ENCODE measurements around the gene MPP3. TPM values are rescaled to one million over a fixed set of nuclear protein-coding genes. Genes with fewer than 3 reads are reported as not detected.
A peak's percentile ranks its signal among the peaks of the same experiment; 100 is the strongest.

The MPP3 gene
- total RNA-seq, 1 donor from 2014 or later = 35.2 TPM

DNA sequence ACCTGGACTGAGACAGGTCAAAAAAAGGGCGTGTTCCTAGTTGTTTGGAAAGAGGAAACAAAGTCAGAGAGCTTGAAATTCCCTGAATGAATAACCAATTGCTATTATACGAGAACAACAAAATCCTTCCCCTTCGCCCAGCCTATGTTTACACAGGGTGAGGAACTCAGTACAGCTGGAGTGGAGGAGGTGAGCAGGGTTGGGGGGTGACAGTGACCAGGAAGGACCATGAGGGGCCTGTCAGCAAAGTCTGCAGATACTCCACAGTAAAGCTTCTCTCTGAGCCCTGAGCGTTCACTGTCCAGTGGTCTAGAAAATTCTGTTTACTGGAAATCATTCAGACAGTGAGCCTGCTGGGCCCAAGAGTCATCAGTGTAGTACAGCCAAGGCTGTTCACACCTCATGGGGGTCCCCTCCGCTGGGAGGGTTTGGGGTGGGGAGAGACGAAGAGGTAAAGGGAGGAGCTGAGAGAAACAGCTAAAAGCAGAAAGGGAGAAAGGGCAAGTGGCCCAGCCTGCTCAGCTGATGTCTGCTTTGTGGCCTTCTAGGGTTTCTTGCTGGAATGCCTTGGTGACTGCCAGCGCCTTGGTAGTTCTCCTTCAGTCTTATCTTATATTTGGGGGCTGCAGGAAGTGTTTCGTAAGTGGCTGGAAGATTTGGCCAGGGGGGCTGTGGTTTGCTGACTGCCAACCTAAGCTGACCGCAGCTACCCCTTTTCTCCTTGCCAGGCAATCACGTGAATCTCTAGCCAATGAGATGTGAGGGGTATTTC, 59.9 kb downstream of the MPP3 start:
- Histone ChIP-seq H3K27ac (replicated peaks) (peak overlapping the region; percentile 46), H3K9me3 (replicated peaks) (no peaks in the 10 kb centered on the region), H3K36me3 (peaks cover 73% of the 10 kb centered on the region), H3K4me1 (peaks cover 88% of the 10 kb centered on the region), H3K27me3 (ENCODE audit: low read depth) (no peaks in the 10 kb centered on the region), H3K4me3 (no peak overlapping the region)
- TF ChIP-seq, protein P1, sequence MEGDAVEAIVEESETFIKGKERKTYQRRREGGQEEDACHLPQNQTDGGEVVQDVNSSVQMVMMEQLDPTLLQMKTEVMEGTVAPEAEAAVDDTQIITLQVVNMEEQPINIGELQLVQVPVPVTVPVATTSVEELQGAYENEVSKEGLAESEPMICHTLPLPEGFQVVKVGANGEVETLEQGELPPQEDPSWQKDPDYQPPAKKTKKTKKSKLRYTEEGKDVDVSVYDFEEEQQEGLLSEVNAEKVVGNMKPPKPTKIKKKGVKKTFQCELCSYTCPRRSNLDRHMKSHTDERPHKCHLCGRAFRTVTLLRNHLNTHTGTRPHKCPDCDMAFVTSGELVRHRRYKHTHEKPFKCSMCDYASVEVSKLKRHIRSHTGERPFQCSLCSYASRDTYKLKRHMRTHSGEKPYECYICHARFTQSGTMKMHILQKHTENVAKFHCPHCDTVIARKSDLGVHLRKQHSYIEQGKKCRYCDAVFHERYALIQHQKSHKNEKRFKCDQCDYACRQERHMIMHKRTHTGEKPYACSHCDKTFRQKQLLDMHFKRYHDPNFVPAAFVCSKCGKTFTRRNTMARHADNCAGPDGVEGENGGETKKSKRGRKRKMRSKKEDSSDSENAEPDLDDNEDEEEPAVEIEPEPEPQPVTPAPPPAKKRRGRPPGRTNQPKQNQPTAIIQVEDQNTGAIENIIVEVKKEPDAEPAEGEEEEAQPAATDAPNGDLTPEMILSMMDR (IDR thresholded peaks at IDR 0.05; ENCODE audit: borderline replicate concordance) = no peak
- DNase-seq = no peak
- intact Hi-C loops (cut with micrococcal nuclease) = no loop called here

DNA sequence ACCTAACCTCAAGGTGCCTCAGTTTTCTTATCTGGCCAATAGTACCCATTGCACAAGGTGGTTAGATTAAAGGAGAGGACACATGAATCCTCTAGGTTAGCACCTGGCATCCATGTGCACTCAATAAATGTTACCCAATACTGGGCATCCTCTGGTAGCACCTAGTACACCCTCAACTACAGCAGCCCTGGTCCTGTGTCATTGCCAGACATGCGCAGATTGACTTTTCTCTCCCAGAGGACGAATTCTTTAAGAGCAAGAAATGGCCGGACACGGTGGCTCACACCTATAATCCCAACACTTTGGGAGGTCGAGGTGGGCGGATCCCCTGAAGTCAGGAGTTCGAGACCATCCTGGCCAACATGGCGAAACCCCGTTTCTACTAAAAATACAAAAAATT, 61.5 kb downstream of the MPP3 start:
- Histone ChIP-seq H3K4me3 (no peak overlapping the region), H3K27me3 (ENCODE audit: low read depth) (no peaks in the 10 kb centered on the region), H3K36me3 (peaks cover 76% of the 10 kb centered on the region), H3K4me1 (peaks cover 88% of the 10 kb centered on the region), H3K9me3 (replicated peaks) (no peaks in the 10 kb centered on the region), H3K27ac (replicated peaks) (no peak overlapping the region)
- intact Hi-C loops (cut with micrococcal nuclease) = no loop called here
- TF ChIP-seq, protein P1 (IDR thresholded peaks at IDR 0.05; ENCODE audit: borderline replicate concordance) = no peak
- DNase-seq = no peak

DNA sequence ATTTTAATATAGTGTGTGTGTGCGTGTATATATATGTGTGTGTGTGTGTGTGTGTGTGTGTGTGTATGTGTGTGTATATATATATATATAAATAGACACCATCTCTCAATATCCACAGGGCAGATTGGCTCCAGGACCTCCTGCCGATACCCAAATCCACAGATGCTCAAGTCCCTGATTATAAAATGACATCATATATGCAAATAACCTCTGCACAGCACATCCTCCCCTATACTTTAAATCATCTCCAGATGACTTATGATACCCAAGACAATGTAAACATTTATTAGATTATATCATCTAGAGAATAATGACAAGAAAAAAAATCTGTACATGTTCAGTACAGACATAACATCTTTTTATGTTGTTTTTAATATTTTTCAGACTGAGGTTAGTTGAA, 62.0 kb downstream of the MPP3 start:
- Histone ChIP-seq H3K36me3 (peaks cover 77% of the 10 kb centered on the region), H3K27me3 (ENCODE audit: low read depth) (no peaks in the 10 kb centered on the region), H3K4me3 (no peak overlapping the region), H3K9me3 (replicated peaks) (no peaks in the 10 kb centered on the region), H3K4me1 (peaks cover 85% of the 10 kb centered on the region), H3K27ac (replicated peaks) (no peak overlapping the region)
- intact Hi-C loops (cut with micrococcal nuclease) = no loop called here
- DNase-seq = no peak
- TF ChIP-seq, protein P1 (IDR thresholded peaks at IDR 0.05; ENCODE audit: borderline replicate concordance) = no peak

DNA sequence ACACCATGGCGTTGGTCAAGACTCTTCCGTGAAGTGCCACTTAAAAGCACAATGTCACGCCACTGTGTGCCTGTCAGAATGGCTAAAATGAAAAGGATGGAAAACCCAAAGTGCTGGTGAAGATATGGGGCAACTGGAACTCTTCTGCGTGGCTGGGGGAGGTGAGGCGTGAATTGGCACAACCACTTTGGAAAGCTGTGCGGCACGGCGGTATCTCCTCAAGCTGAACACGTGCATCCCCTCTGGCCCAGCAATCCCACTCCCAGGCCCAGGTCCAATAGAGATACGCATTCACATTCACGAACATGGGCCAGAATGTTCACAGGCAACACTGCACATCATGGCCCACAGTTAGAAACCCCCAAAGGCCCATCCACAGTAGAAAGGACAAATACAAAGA, 63.1 kb downstream of the MPP3 start:
- H3K4me3 ChIP-seq = no peak overlapping the region
- H3K4me1 ChIP-seq = peaks cover 74% of the 10 kb centered on the region
- H3K27ac ChIP-seq (replicated peaks) = peak overlapping the region; percentile 75
- H3K9me3 ChIP-seq (replicated peaks) = no peaks in the 10 kb centered on the region
- no peak for DNase-seq
- intact Hi-C loops (cut with micrococcal nuclease) = no loop called here
- H3K36me3 ChIP-seq = peaks cover 72% of the 10 kb centered on the region
- no peaks in the 10 kb centered on the region for H3K27me3 ChIP-seq (ENCODE audit: low read depth)
- TF ChIP-seq, protein P1 (IDR thresholded peaks at IDR 0.05; ENCODE audit: borderline replicate concordance) = no peak

DNA sequence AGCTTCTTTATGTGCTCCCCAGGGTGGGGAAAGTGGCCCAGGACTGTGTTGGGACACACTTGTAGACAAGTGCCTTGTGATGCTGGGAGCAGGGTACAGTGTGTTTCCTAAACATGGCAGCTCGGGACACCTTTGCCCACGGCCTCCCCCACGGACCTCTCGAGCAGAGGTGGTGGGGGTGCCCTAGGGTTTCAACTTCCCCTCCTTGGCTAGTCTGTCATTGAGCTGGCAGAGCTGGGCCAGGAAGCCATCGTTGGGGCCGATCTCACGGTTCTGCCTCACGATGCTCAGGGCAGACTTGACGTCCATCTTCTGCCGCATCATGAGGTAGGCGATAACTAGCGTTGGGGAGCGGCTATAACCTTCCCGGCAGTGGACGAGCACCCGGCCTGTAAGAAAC, 63.5 kb downstream of the MPP3 start:
- intact Hi-C loops (cut with micrococcal nuclease) = no loop called here
- Histone ChIP-seq H3K36me3 (peaks cover 68% of the 10 kb centered on the region), H3K4me1 (peaks cover 69% of the 10 kb centered on the region), H3K27me3 (ENCODE audit: low read depth) (no peaks in the 10 kb centered on the region), H3K9me3 (replicated peaks) (no peaks in the 10 kb centered on the region), H3K27ac (replicated peaks) (peak overlapping the region; percentile 75), H3K4me3 (no peak overlapping the region)
- TF ChIP-seq, protein P1 (IDR thresholded peaks at IDR 0.05; ENCODE audit: borderline replicate concordance) = no peak
- no peak for DNase-seq

All from left ventricle myocardium inferior (tissue), 1 donor.